CD4-positive, alpha-beta T cell treated with Interferon gamma for 1 hour (primary cell): ENCODE data around the gene SESN3.
"Not testable (repeated sequence)": the region's sequence is repeated elsewhere in the genome, so short reads cannot be mapped to it uniquely, and the experiment has no call there.

Experiments used
- DNase-seq: peaks from one replicate; pipeline ENCODE4 v3.0.0-alpha.2; 2020

The SESN3 gene

GRCh38 chr11:95150956-95151684, 79.9 kb downstream of the SESN3 start:
- peak; percentile 91 for DNase-seq

- DNase-seq = no peak
These were observed 81.2 kb downstream of the SESN3 start for GRCh38 chr11:95149651-95150364.

DNA sequence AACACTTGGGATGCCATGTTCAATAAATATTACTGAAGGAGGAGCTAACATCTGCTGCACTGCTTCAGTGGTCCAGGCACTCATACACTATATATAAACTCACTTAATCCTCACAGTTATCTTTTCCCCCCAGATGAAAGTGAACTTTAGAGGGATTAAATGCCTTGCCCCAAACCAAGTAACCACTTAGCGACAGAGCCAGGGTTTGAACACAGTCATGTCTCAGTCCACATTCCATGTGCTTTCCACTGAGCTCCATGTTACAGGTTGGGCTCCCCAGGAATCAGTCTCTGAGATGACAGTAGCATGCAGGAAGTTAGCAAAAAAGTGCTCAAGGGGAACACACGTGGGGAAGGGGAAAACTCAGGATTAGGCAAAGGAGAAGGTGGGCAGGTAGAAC, 82.1 kb downstream of the SESN3 start:
- no peak for DNase-seq

- DNase-seq = no peak
These were observed 82.6 kb downstream of the SESN3 start for GRCh38 chr11:95148406-95148805.

DNA sequence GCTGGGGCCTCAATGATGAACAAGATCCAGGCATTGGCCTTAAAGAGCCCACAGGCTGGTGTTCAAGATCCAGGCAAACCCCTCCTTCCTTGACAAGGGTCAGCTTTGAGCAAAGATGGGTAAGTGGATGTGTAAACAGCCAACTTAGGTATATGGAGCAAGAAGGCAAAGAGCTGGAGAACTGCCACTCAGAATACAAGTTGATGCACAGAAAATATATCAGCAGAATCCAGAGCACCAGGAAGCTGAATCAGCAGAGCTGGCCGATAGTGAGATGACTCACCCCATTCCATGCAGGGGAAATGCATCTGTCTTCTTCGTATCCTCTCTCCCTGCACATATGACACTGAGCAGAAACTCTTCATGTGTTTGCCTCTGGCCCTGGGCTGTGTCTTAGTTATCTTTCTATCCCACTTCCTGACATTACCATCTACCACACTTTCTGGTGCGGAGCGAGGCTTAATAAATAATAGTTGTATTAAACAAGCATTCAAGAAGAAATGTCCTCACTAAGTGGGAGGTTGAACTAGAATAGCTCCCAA, 83.6 kb downstream of the SESN3 start:
- no peak for DNase-seq

DNA sequence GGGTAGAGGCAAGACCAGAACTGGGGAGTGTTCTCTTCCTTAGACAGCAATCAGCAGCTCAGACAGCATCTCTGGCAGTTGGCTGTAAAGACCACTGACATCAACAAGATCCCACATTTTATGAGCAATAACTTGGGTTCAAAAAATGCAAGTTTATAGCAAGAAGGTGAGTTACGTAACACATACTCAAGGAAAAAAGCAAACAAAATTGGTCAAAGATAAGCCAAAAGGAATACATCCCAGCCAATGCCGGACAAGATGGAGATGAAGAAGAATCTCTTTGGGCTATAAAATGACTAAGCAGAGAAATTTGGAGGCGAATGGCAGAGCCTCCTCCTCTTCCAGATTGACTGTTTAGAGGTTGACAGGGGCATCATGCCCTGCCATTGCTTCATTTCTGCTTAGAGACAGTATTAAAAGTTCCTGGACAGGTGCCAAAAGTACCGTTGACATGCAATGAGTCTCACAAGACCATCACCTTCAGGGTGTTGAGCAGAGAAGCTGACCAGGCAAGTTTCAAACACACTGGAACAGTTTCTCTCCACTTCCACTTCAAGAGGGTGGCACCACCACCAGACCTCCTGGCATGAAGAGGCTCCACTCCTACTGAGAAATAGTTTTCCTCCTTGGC, 85.5 kb downstream of the SESN3 start:
- no peak for DNase-seq

GRCh38 chr11:95144313-95145235, 86.4 kb downstream of the SESN3 start:
- DNase-seq = no peak

DNA sequence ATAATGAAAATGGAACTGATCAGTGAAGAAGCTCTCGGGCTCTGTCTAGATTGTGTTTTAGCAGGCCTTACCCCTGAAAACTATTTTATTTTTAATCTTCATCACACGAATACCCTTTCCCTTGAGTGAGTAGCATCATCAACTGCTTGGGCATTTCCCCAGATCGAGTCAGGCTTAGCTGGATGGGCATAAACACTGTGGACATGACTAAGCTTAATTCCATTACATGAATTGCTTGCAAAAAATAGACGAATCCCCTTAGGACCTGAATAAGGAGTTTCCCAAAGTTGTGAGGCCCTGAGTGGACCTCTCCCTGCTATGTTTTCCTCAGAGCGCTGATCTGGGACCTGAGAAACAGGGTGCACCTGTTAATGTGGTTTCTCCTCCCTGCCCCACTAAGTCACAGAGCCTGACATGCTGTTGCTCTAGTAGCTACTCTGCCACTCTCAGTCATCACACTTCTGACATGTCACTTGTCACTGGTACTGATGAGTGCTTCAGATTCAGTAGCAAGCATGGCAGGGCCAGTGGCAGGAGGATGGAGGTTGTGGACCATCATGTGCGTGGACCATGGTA, 87.8 kb downstream of the SESN3 start:
- DNase-seq = no peak

DNA sequence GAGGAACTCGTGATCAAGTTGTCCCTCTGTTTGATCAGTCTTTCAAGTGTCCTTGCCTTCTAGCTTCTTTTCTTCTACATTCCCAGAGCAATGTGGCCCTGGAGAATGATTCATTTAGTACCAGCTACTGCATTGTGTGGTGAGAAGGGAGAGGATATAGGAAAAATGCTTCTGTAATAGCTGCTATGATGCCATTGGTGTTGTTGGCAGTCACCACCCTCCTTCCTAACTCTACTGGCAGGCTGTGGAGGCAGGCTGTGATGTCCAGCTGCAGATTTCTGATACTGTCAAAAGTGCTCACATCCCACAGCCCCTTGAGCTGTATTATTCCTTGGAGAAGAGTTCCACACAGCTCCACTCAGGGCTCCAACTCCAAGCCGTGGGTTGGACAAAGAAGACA, 88.6 kb downstream of the SESN3 start:
- no peak for DNase-seq

- DNase-seq = no peak
These were observed 90.5 kb downstream of the SESN3 start for GRCh38 chr11:95140397-95141033.

DNA sequence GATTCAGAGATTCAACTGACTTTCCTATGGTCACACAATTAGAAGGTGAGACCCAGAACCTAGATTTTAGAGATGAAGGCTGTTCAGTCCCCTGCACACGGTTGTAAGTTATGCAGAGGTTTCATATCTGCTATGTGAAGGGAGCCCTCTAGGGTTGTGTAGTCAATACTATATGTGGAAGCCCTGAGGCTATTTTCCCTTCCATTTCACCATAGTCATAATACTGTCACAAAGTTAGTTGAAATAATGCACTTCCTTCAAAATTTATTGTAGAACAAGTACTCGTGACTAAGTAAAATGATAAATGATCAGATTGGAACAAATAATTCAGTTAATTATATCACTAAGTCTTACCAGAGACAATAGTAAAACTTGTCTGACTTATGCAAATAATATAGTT, 92.6 kb downstream of the SESN3 start:
- DNase-seq = no peak

- no peak for DNase-seq
These were observed 93.7 kb downstream of the SESN3 start for GRCh38 chr11:95137299-95137698.

DNA sequence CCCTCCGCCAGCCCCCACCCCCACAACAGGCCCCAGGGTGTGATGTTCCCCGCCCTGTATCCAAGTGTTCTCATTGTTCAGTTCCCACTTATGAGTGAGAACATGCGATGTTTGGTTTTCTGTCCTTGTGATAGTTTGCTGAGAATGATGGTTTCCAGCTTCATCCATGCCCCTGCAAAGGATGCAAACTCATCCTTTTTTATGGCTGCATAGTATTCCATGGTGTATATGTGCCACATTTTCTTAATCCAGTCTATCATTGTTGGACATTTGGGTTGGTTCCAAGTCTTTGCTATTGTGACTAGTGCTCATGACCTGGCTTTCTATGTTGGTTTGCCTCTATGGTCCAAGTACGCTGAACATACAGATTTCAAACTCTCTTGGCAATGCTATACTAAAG, 94.3 kb downstream of the SESN3 start:
- DNase-seq = not testable (repeated sequence)

- DNase-seq = no peak
These were observed 95.1 kb downstream of the SESN3 start for GRCh38 chr11:95135880-95136279.

DNA sequence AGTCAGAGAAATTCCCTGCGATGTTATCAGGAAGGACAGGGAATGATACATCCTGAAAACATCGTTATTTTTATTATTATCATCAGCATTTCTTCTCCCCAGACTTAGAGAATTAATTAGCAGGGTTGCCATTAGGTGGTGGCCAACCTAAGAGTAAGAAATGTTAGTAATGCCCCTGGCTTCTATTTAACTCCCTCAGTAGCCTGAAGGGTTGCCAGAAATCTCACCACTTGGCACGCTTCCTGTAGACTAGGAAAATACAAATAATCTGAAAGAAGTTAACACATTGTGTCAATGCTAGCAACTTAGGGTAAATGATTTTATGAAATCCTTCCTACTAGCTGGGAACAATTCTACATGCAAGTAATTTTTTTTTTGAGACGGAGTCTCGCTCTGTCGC, 95.8 kb downstream of the SESN3 start:
- DNase-seq = no peak

- DNase-seq = no peak
These were observed 96.5 kb downstream of the SESN3 start for GRCh38 chr11:95134491-95134890.

DNA sequence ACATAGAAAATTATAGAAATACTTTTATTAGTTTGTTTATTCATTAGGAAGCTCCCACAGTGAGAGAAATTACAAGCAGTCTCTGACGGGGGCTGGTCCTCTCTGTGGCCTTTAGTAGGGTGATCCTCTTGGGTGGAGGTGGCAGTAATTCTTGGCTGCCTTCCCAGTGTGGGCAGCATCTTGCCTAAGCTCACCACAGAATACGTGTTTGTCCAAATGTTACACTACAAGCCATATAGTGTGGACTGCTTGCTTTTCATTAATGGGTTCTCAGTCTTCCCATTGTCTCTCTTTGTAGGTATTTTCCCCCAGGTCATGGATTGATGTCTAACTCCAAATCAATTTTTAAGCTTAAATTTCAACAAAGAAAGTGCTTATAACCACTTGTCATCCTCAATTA, 98.0 kb downstream of the SESN3 start:
- no peak for DNase-seq

DNA sequence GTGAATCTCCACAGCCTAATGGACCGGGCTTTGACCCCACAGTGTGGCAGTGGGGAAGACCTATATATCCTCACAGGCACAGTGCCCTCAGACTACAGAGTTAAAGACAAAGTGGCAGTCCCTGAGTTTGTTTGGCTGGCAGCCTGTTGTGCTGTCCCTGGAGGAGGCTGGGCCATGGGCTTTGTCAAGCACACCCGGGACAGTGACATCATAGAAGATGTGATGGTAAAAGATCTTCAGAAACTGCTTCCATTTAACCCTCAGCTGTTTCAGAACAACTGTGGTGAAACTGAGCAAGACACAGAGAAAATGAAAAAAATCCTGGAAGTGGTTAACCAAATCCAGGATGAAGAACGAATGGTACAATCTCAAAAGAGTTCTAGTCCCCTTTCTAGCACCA, 102.4 kb downstream of the SESN3 start:
- no peak for DNase-seq

- DNase-seq = no peak
These were observed 107.4 kb downstream of the SESN3 start for GRCh38 chr11:95123556-95123955.

GRCh38 chr11:95121698-95122097, 109.3 kb downstream of the SESN3 start:
- DNase-seq = no peak

- DNase-seq = no peak
These were observed 111.5 kb downstream of the SESN3 start for GRCh38 chr11:95119361-95120060.
